Measurements from ENCODE around the gene ELOB. TPM values are rescaled to one million over a fixed set of nuclear protein-coding genes. Genes with fewer than 3 reads are reported as not detected.

Gene ELOB
- total RNA-seq, 2 donors from 2014 or later, result 264 to 272 TPM

GRCh38 chr16:2824626-2825025 lies 47.5 kb upstream of the ELOB start:
- WGBS, 2 experiments (ENCODE audit: insufficient coverage in 1 of 2, insufficient read length in 1 of 2), result 80 to 91% methylated on average over 3 to 10 of the region's 10 CpGs
- H3K4me1 Mint-ChIP-seq, result no peaks in the 10 kb centered on the region
- H3K36me3 ChIP-seq (ENCODE audit: control insufficient read depth, insufficient read depth, low read length), result no peaks in the 10 kb centered on the region

GRCh38 chr16:2822496-2822895 lies 45.4 kb upstream of the ELOB start:
- H3K27ac Mint-ChIP-seq, result no peak overlapping the region
- H3K36me3 Mint-ChIP-seq (ENCODE audit: low read depth), result no peaks in the 10 kb centered on the region
- Histone ChIP-seq H3K27ac (ENCODE audit: low read depth, low read length) (no peak overlapping the region), H3K27me3 (ENCODE audit: control insufficient read depth, insufficient read depth, low read length, poor library complexity, severe bottlenecking) (no peaks in the 10 kb centered on the region), H3K9me3 (ENCODE audit: control insufficient read depth, low read length) (no peaks in the 10 kb centered on the region), H3K9ac (ENCODE audit: extremely low read depth, low read length, poor library complexity, severe bottlenecking) (no peak overlapping the region), H3K36me3 (ENCODE audit: control insufficient read depth, insufficient read depth, low read length) (no peaks in the 10 kb centered on the region), H3K4me1 (ENCODE audit: control insufficient read depth, insufficient read depth, low read length) (no peaks in the 10 kb centered on the region), H3K4me3 (ENCODE audit: low read length) (no peak overlapping the region)
- H3K4me1 Mint-ChIP-seq, result no peaks in the 10 kb centered on the region
- no peak for DNase-seq
- H3K4me3 Mint-ChIP-seq, result no peak overlapping the region
- 88 to 91% methylated on average over 4 of the region's 4 CpGs for WGBS, 2 experiments (ENCODE audit: insufficient coverage in 1 of 2, insufficient read length in 1 of 2)
- no peaks in the 10 kb centered on the region for H3K27me3 Mint-ChIP-seq (ENCODE audit: insufficient read depth)
- no peak for TF ChIP-seq CTCF (conservative IDR thresholded peaks at IDR 0.05)
- no peaks in the 10 kb centered on the region for H3K9me3 Mint-ChIP-seq

More at GRCh38 chr16:2824626-2825025, 47.5 kb upstream of the ELOB start:
- Mint-ChIP-seq H3K36me3 (ENCODE audit: low read depth) (no peaks in the 10 kb centered on the region), H3K27ac (no peak overlapping the region), H3K4me3 (no peak overlapping the region), H3K27me3 (ENCODE audit: insufficient read depth) (no peaks in the 10 kb centered on the region), H3K9me3 (no peaks in the 10 kb centered on the region)
- no peaks in the 10 kb centered on the region for H3K27me3 ChIP-seq (ENCODE audit: control insufficient read depth, insufficient read depth, low read length, poor library complexity, severe bottlenecking)
- no peak overlapping the region for H3K27ac ChIP-seq (ENCODE audit: low read depth, low read length)
- no peak overlapping the region for H3K9ac ChIP-seq (ENCODE audit: extremely low read depth, low read length, poor library complexity, severe bottlenecking)
- no peak overlapping the region for H3K4me3 ChIP-seq (ENCODE audit: low read length)
- H3K9me3 ChIP-seq (ENCODE audit: control insufficient read depth, low read length), result no peaks in the 10 kb centered on the region
- peak; percentile 30 for DNase-seq
- TF ChIP-seq CTCF (conservative IDR thresholded peaks at IDR 0.05), result no peak
- H3K4me1 ChIP-seq (ENCODE audit: control insufficient read depth, insufficient read depth, low read length), result no peaks in the 10 kb centered on the region

GRCh38 chr16:2822158-2822495 lies 45.0 kb upstream of the ELOB start:
- Mint-ChIP-seq H3K9me3 (no peaks in the 10 kb centered on the region), H3K27ac (no peak overlapping the region), H3K27me3 (ENCODE audit: insufficient read depth) (no peaks in the 10 kb centered on the region), H3K36me3 (ENCODE audit: low read depth) (no peaks in the 10 kb centered on the region), H3K4me3 (no peak overlapping the region), H3K4me1 (no peaks in the 10 kb centered on the region)
- Histone ChIP-seq H3K27ac (ENCODE audit: low read depth, low read length) (no peak overlapping the region), H3K9me3 (ENCODE audit: control insufficient read depth, low read length) (no peaks in the 10 kb centered on the region), H3K36me3 (ENCODE audit: control insufficient read depth, insufficient read depth, low read length) (no peaks in the 10 kb centered on the region), H3K27me3 (ENCODE audit: control insufficient read depth, insufficient read depth, low read length, poor library complexity, severe bottlenecking) (no peaks in the 10 kb centered on the region), H3K4me3 (ENCODE audit: low read length) (no peak overlapping the region), H3K4me1 (ENCODE audit: control insufficient read depth, insufficient read depth, low read length) (no peaks in the 10 kb centered on the region), H3K9ac (ENCODE audit: extremely low read depth, low read length, poor library complexity, severe bottlenecking) (no peak overlapping the region)
- 81 to 89% methylated on average over 6 to 8 of the region's 8 CpGs for WGBS, 2 experiments (ENCODE audit: insufficient coverage in 1 of 2, insufficient read length in 1 of 2)
- no peak for TF ChIP-seq CTCF (conservative IDR thresholded peaks at IDR 0.05)
- DNase-seq, result peak; percentile 16

Measured in endodermal cell (in vitro differentiated cells).